Measurements from ENCODE around the gene SLC17A2. TPM values are rescaled to one million over a fixed set of nuclear protein-coding genes. Genes with fewer than 3 reads are reported as not detected.

Gene SLC17A2
- total and polyA plus RNA-seq, 2 of the 13 experiments (the other 11 are each of a cell fraction or from before 2014, with no cell fraction given), result 11.2 to 32.4 TPM

DNA sequence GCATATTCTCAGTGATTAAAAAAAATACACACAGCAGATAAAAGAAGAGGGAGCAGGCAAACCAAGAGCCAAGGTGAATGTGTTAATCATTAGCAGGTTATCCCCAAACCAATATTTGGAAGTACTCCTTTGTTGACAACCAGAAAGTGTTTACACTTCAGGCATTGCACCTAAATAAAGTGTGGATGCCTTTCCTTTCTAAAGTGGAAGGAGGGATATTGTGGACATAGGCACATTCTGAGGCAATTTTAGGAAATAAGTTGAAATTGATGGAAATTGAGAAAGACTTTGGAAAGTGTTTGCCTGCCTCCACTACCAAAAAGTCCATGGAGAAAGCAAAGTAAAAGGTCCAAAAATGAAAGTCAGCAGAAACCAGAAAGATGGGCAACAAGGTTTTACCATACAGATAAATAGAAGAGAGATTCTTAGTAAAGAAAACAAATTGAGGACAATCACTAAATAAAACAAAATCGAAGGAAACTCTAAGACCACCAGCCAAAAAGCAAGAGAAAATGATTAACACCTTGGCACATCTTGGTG, 22.9 kb downstream of the SLC17A2 start (continued):
- 0 out of 2 replicates have a peak, but pooled peaks have one; percentile 46 for TF ChIP-seq ZFP37 (CRISPR knock-in tag; IDR thresholded peaks at IDR 0.05; ENCODE audit: borderline replicate concordance)
- TF ChIP-seq, protein P1, sequence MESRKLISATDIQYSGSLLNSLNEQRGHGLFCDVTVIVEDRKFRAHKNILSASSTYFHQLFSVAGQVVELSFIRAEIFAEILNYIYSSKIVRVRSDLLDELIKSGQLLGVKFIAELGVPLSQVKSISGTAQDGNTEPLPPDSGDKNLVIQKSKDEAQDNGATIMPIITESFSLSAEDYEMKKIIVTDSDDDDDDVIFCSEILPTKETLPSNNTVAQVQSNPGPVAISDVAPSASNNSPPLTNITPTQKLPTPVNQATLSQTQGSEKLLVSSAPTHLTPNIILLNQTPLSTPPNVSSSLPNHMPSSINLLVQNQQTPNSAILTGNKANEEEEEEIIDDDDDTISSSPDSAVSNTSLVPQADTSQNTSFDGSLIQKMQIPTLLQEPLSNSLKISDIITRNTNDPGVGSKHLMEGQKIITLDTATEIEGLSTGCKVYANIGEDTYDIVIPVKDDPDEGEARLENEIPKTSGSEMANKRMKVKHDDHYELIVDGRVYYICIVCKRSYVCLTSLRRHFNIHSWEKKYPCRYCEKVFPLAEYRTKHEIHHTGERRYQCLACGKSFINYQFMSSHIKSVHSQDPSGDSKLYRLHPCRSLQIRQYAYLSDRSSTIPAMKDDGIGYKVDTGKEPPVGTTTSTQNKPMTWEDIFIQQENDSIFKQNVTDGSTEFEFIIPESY (CRISPR knock-in tag; IDR thresholded peaks at IDR 0.05), result no peak
- no peak for TF ChIP-seq ZUFSP (CRISPR knock-in tag; IDR thresholded peaks at IDR 0.05; ENCODE audit: borderline replicate concordance)
- TF ChIP-seq ZNF564 (CRISPR knock-in tag; IDR thresholded peaks at IDR 0.05), result no peak
- TF ChIP-seq MAFF (IDR thresholded peaks at IDR 0.05; ENCODE audit: low read depth, low read length), result peak; percentile 75
- no peak for TF ChIP-seq ELF1 (CRISPR knock-in tag; IDR thresholded peaks at IDR 0.05)
- TF ChIP-seq ZFP1 (CRISPR knock-in tag; IDR thresholded peaks at IDR 0.05), result 0 out of 2 replicates have a peak, but pooled peaks have one; percentile 33
- TF ChIP-seq SAP130 (CRISPR knock-in tag; IDR thresholded peaks at IDR 0.05; ENCODE audit: low read depth), result peak; percentile 82
- peak; percentile 59; the same call in 1 of the 2 replicates for TF ChIP-seq KDM3A (CRISPR knock-in tag; IDR thresholded peaks at IDR 0.05; ENCODE audit: low read depth)
- no peak for TF ChIP-seq CENPX (CRISPR knock-in tag; IDR thresholded peaks at IDR 0.05)
- TF ChIP-seq, protein P2, sequence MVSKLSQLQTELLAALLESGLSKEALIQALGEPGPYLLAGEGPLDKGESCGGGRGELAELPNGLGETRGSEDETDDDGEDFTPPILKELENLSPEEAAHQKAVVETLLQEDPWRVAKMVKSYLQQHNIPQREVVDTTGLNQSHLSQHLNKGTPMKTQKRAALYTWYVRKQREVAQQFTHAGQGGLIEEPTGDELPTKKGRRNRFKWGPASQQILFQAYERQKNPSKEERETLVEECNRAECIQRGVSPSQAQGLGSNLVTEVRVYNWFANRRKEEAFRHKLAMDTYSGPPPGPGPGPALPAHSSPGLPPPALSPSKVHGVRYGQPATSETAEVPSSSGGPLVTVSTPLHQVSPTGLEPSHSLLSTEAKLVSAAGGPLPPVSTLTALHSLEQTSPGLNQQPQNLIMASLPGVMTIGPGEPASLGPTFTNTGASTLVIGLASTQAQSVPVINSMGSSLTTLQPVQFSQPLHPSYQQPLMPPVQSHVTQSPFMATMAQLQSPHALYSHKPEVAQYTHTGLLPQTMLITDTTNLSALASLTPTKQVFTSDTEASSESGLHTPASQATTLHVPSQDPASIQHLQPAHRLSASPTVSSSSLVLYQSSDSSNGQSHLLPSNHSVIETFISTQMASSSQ (IDR thresholded peaks at IDR 0.05; ENCODE audit: low read depth), result peak; percentile 100
- TF ChIP-seq, protein P2 (CRISPR knock-in tag; IDR thresholded peaks at IDR 0.05; ENCODE audit: borderline replicate concordance), result peak; percentile 98
- TF ChIP-seq ZNF616 (CRISPR knock-in tag; IDR thresholded peaks at IDR 0.05; ENCODE audit: low read depth), result no peak
- peak; percentile 24; the same call in 1 of the 2 replicates for TF ChIP-seq ZNF652 (CRISPR knock-in tag; IDR thresholded peaks at IDR 0.05; ENCODE audit: borderline replicate concordance, low read depth)
- TF ChIP-seq SNAPC4 (CRISPR knock-in tag; IDR thresholded peaks at IDR 0.05), result no peak
- peak; percentile 73 for TF ChIP-seq KDM4B (CRISPR knock-in tag; IDR thresholded peaks at IDR 0.05)
- peak; percentile 64 for TF ChIP-seq NR2F6 (IDR thresholded peaks at IDR 0.05)
- peak; percentile 66 for TF ChIP-seq NR2F6 (CRISPR knock-in tag; IDR thresholded peaks at IDR 0.05)
- TF ChIP-seq ADNP (CRISPR knock-in tag; IDR thresholded peaks at IDR 0.05), result no peak
